ENCODE data around the gene IFI44L.
A peak's percentile ranks its signal among the peaks of the same experiment; 100 is the strongest.

IFI44L gene

GRCh38 chr1:78645723-78646122, 25.5 kb downstream of the IFI44L start:
- DNase-seq: no peak

DNA sequence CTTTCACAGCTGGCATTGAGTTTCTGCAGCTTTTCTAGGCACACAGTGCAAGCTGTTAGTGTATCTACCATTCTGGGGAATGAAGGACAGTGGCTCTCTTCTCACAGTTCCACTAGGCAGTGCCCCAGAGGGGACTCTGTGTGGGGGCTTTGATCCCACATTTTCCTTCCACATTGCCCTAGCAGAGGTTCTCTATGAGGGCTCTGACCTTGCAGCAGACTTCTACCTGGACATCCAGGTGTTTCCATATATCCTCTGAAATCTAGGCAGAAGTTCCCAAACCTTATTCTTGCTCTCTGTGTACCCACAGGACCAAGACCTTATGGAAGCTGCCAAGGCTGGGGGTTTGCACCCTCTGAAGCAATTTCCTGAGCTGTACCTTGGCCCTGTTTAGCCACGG, 27.0 kb downstream of the IFI44L start:
- no peak for DNase-seq

GRCh38 chr1:78649628-78650027, 29.4 kb downstream of the IFI44L start, which contains the start of gene IFI44:
Gene IFI44 (plus strand): TSS chr1:78649831. CDS start chr1:78650196, 365 bp downstream.
- peak; percentile 87 for DNase-seq

GRCh38 chr1:78650114-78650660, 29.9 kb downstream of the IFI44L start:
- DNase-seq: no peak

GRCh38 chr1:78651241-78651640, 31.0 kb downstream of the IFI44L start:
- peak; percentile 69 for DNase-seq

DNA sequence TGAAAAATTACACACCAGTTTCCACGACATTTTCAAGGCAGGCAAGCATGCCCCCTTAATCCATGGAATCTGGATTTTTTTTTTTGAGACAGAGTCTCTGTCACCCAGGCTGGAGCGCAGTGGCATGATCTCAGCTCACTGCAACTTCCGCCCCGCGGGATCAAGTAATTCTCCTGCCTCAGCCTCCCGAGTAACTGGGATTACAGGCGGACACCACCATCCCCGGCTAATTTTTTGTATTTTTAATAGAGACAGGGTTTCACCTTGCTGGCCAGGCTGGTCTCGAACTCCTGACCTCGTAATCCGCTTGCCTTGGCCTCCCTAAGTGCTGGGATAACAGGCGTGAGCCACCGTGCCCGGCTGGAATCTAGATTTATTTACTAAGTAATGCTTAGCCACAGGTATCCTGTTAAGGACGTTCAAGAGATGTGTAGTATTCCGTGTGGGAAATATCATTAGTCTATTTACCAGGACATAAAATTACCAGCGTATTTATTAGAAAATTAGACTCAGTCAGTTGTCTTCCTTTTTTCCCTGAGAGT, 31.8 kb downstream of the IFI44L start:
- no peak for DNase-seq

DNA sequence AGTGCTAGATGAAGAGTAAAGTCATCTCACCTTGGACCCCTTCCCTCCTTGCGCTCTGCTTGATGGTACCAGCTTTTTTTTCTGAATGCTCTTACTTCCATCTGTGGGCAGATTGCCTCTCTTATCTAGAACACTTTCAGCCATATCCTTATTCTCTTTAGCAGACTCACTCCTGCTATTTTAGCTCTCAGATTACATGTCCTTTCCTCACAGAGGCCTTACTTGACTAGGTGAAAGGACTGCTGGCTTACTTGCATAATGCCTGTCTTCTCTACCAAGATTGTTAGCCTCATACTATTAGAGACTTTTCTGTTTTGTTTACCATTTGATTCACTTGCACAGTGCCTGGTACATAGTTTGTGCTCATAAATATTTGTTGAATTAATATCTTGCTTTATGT, 38.7 kb downstream of the IFI44L start:
- DNase-seq: no peak

DNA sequence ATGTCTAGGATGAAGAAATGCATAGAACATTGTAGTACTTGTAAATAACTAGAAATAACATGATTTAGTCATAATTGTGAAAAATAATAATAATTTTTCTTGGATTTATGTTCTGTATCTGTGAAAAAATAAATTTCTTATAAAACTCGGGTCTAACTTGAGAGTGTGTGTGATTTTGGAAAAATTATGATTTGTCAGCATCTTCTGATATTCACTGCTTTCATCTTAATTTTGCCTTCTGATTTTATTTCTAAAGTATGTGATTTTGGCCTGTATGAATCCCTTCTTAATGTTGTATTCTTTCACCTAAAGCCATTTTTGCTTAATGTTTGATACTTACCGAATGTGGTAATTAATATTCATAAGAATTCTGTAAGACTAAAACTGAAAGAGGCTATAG, 43.7 kb downstream of the IFI44L start:
- DNase-seq: no peak

- DNase-seq: no peak
These were observed 44.5 kb downstream of the IFI44L start for GRCh38 chr1:78664763-78665162.

DNA sequence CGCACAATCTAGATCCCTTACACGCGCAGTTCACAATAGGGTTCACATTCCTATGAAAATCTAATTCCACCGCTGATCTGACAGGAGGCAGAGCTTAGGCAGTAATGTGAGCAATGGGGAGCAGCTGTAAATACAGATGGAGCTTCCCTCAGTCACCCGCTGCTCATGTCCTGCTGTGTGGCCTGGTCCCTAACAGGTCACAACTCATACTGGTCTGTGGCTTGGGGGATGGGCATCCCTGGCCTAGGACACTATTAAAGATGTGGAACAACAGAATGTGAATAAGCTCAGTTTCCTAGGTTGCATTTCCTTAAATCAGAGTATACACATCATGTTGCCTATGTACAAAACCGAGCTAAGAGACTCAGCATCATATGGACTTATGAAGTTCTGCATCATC, 45.6 kb downstream of the IFI44L start:
- DNase-seq: no peak

GRCh38 chr1:78667939-78668338, 47.7 kb downstream of the IFI44L start:
- no peak for DNase-seq

DNA sequence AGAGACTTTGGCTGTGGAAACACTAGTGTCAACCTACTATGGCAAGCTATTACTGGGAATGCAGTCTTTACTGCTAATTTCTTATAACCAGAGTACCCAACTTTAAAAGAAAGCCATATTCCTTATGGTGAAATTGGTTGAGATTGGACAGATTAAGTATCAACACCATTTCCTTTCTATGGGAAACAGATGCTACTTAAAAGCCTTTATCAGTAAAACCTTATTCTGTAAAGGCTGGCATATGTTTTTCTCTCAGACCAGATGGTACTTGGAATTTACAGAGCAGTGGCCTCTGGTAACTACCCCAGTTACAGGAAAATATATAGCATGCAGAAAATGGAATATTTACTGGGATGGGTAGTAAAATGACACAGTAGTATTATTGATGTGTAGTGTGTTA, 48.2 kb downstream of the IFI44L start:
- no peak for DNase-seq

- no peak for DNase-seq
These were observed 52.2 kb downstream of the IFI44L start for GRCh38 chr1:78672428-78672827.

DNA sequence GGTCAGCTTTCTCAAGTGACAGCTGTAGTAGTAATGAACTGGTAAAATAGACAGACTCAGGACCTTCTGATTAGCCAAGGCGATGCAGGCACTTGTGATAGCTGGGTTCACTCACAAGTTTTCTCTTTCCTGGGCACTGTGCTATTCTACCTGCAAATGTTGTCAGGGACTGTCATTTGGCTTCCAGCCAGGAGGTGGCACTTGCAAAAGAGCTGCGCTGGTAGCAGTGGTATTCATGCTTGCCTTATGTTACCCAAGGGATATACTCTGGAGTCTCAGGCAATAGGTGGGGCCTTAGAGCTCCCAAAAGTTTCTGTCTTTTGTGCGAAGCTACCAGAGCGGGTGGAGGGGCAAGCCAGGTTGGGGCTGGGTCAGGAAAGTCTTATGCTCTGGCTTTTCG, 52.9 kb downstream of the IFI44L start:
- no peak for DNase-seq

DNA sequence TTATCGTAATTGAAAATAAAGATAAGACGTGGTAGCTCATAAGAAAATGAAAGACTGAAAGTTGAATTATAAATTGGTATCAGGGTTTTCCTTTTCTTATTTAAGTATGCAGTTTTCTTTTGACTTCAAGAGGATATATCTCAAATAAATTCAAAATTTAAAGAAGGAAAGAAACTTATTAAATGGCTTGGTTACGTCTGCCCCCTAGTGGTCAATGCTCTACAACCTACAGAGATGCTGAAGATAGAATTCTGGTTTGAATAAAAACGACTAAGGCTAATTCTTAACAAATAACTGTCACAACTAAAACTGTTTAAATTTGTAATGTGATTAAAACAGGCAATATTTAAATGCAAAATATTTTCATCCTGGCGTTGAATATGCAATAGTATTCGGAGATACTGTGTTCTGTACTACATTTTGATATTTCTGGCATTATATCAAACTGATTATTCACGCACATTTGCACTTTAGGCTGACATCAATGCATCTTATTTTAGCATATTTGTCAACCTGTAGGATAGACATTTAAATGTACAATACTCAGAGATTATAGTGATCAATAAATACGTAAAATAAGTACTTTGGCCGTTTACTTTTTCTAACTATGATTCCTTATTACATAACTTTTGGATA, 56.2 kb downstream of the IFI44L start:
- peak; percentile 67 for DNase-seq

DNA sequence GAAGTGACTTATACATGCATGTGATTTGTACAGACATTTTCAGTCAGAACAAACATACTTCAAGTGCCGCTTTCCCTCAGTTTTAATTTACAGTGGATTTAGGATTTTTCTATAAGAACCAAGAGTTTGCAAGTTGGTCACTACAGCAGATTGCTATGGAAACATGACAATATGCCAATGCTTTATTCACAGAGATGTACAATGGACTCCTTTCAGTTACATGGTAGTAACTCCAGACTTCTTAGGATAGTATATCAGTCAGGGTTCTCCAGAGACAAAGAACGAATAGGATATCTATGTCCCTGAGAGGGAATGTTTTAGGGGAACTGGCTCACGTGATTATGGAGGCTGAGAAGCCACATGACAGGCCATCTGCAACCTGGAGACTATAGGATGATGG, 56.7 kb downstream of the IFI44L start:
- no peak for DNase-seq

GRCh38 chr1:78677788-78678187, 57.5 kb downstream of the IFI44L start:
- DNase-seq: no peak

DNA sequence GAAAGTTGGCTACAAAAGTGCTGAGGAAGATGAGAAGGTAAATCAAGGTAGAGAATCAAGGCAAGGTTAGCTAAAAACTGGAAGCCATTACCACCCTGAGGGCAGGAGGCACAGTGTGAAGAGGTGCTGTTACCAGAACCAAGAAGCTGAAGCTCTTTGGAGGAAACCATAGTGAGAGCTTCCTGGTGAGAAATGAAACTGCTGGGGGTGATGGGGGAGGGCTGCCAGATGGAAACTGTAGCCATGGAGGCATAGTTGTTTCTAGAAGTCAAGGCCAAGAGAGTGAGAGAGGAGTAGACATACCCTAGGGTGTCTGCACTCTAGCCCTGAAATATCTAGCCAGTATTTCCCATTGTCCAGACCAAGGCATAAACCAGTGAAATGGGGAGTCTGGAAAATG, 58.1 kb downstream of the IFI44L start:
- no peak for DNase-seq

GRCh38 chr1:78681265-78681664, 61.0 kb downstream of the IFI44L start:
- no peak for DNase-seq

DNA sequence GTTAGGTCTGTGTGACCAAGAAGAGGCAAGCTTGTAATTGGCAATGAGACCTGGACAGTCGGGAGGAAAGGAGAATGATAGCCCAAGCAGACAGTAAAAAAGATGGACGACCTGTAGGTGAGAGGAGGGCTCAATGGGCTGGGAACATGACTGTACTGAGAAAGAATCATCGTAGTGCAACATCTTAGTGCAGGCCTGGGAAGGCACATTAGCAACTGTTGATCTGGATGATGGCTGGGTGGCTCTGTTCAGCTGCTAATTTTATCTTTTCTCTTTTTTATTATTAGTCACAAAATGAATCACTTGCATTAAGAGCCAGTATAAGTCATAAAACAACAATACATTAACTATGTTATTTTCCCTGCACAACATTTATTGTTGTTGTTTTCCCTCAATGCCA, 62.2 kb downstream of the IFI44L start:
- no peak for DNase-seq

GRCh38 chr1:78683079-78683478, 62.8 kb downstream of the IFI44L start:
- DNase-seq: no peak

GRCh38 chr1:78687315-78687714, 67.1 kb downstream of the IFI44L start:
- DNase-seq: no peak

GRCh38 chr1:78687914-78688313, 67.7 kb downstream of the IFI44L start:
- DNase-seq: no peak

DNA sequence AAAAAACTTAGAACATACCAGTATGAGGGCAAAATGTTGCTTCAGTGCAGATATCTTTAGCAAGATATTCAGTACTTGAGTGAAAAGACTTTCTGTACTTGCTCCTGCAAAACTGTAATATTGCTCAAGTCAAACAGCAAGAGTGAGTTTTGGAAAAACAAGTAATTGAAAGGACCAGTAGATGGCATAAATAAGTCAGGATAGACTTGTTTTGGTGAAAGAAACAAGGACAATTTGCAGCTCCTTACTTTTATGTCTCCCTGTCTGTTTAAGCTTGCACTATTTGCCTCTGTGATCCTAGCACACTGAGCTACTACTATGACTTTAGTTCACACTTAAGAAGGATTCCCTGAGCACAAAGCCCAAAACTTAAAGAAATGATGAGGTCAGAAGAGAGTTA, 68.4 kb downstream of the IFI44L start:
- DNase-seq: no peak

- no peak for DNase-seq
These were observed 70.3 kb downstream of the IFI44L start for GRCh38 chr1:78690516-78690915.
